HepG2 (cell line): Measurements from ENCODE around the gene SLC25A5. TPM values are rescaled to one million over a fixed set of nuclear protein-coding genes. Genes with fewer than 3 reads are reported as not detected.

Source experiments
- ARNT ChIP-seq: fragments of 450-650 bp; IDR thresholded peaks from 2 replicates; pipeline ENCODE4 v1.6.1; 2017
- BHLHE40 ChIP-seq: IDR thresholded peaks from 2 replicates; pipeline ENCODE4 v1.6.1; 2011; ENCODE audit warnings: low read length, improper control_type of control experiment
- CEBPZ ChIP-seq: IDR thresholded peaks from 2 replicates; pipeline ENCODE4 v1.6.1; 2012; ENCODE audit warnings: low read length, improper control_type of control experiment
- ELF3 ChIP-seq: IDR thresholded peaks from 2 replicates; pipeline ENCODE4 v1.6.1; 2016; ENCODE audit warnings: missing genetic modification reagents, missing compliant biosample characterization
- MIER2 ChIP-seq: IDR thresholded peaks from 2 replicates; pipeline ENCODE4 v1.6.1; 2016; ENCODE audit warnings: missing biosample characterization, missing genetic modification reagents
- NBN ChIP-seq: fragments of 450-650 bp; conservative IDR thresholded peaks from 2 replicates; pipeline ENCODE4 v1.6.1; 2017
- NFIC ChIP-seq: IDR thresholded peaks from 2 replicates; pipeline ENCODE4 v1.6.1; 2012; ENCODE audit warnings: mild to moderate bottlenecking, low read length, inconsistent platforms
- NPAS2 ChIP-seq: sonication (generic); formaldehyde crosslinking; IDR thresholded peaks from 2 replicates; pipeline ENCODE4 v1.8.0; 2022; ENCODE audit warnings: mild to moderate bottlenecking, missing genetic modification reagents, borderline replicate concordance
- NR2F6 ChIP-seq, 2 experiments: IDR thresholded peaks; 2 replicates each; pipeline ENCODE4 v1.6.1; 2016; ENCODE audit warnings: antibody characterized with exemption in 1 of 2, mild to moderate bottlenecking in 1 of 2
- REPIN1 ChIP-seq: sonication (generic); formaldehyde crosslinking; IDR thresholded peaks from 2 replicates; pipeline ENCODE4 v1.8.0; 2022; ENCODE audit warnings: missing genetic modification reagents, low read depth, mild to moderate bottlenecking, borderline replicate concordance
- RORA ChIP-seq: sonication (generic); formaldehyde crosslinking; IDR thresholded peaks from 2 replicates; pipeline ENCODE4 v1.5.0; 2020; ENCODE audit warnings: mild to moderate bottlenecking, missing genetic modification reagents, moderate library complexity
- SMC3 ChIP-seq: IDR thresholded peaks from 2 replicates; pipeline ENCODE4 v1.6.1; 2011; ENCODE audit warnings: low read length, improper control_type of control experiment
- TERF1 ChIP-seq: sonication (generic); formaldehyde crosslinking; IDR thresholded peaks from 2 replicates; pipeline ENCODE4 v1.8.0; 2022; ENCODE audit warnings: mild to moderate bottlenecking, missing genetic modification reagents, moderate library complexity
- ZBTB26 ChIP-seq: IDR thresholded peaks from 2 replicates; pipeline ENCODE4 v1.6.1; 2016; ENCODE audit warnings: missing compliant biosample characterization, missing genetic modification reagents, borderline replicate concordance
- ZFX ChIP-seq: sonication (generic); formaldehyde crosslinking; IDR thresholded peaks from 2 replicates; pipeline ENCODE4 v1.4.0; 2020; ENCODE audit warnings: mild to moderate bottlenecking, low read depth, missing genetic modification reagents, moderate library complexity
- ZHX1 ChIP-seq: sonication (generic); formaldehyde crosslinking; IDR thresholded peaks from 2 replicates; pipeline ENCODE4 v1.8.1; 2022; ENCODE audit warnings: low read depth, mild to moderate bottlenecking, missing genetic modification reagents
- ZIK1 ChIP-seq: sonication (generic); formaldehyde crosslinking; IDR thresholded peaks from 2 replicates; pipeline ENCODE4 v1.5.0; 2020; ENCODE audit warnings: mild to moderate bottlenecking, low read depth, missing genetic modification reagents, borderline replicate concordance
- ZNF3 ChIP-seq: IDR thresholded peaks from 2 replicates; pipeline ENCODE4 v1.7.0; 2017; ENCODE audit warnings: inconsistent platforms
- ZNF496 ChIP-seq: sonication (generic); formaldehyde crosslinking; IDR thresholded peaks from 2 replicates; pipeline ENCODE4 v1.8.1; 2023; ENCODE audit warnings: mild to moderate bottlenecking, moderate library complexity, missing genetic modification reagents; ENCODE audit not compliant: insufficient replicate concordance
- ZNF652 ChIP-seq: IDR thresholded peaks from 2 replicates; pipeline ENCODE4 v1.6.1; 2016; ENCODE audit warnings: low read depth, borderline replicate concordance
- ZNF775 ChIP-seq: sonication (generic); formaldehyde crosslinking; IDR thresholded peaks from 2 replicates; pipeline ENCODE4 v1.4.0; 2020; ENCODE audit warnings: missing genetic modification reagents, mild to moderate bottlenecking, moderate library complexity, borderline replicate concordance
- ZNF792 ChIP-seq: IDR thresholded peaks from 2 replicates; pipeline ENCODE4 v1.6.1; 2016
- polyA plus RNA-seq, 8 experiments: library from polyadenylated mRNA; depleted of rRNA in 3 of 8; stranded (reverse) in 7 of 8; unstranded in 1 of 8; fragments of >200 nt; fragmentation: Illumina TruSeq in 4 of 8; extraction: Trizol in 4 of 8; gene quantifications; 2 replicates each; pipeline versions ENCODE4 v1.2.1 to v1.2.3, GENCODE V29; 2011 to 2016; ENCODE audit warnings: low read depth in 4 of 8, missing spikeins in 1 of 8, mixed read lengths in 1 of 8; ENCODE audit not compliant: insufficient read depth in 1 of 8
- total RNA-seq, 5 experiments: library from RNA; depleted of rRNA; stranded (reverse); fragments of >200 nt; fragmentation: Illumina TruSeq; extraction: Trizol; gene quantifications; 2 replicates each; pipeline ENCODE4 v1.2.3, GENCODE V29; 2016; ENCODE audit warnings: low read depth in 1 of 5

The SLC25A5 gene
- total and polyA plus RNA-seq, 2 of the 13 experiments (the other 11 are each of a cell fraction or from before 2014, with no cell fraction given), result 300 to 402 TPM

- TF ChIP-seq ZHX1 (CRISPR knock-in tag), result no peak
- no peak for TF ChIP-seq NBN
- no peak for TF ChIP-seq ZNF652 (CRISPR knock-in tag)
- TF ChIP-seq ELF3 (CRISPR knock-in tag), result peak; percentile 20; the same call in 1 of the 2 replicates
- no peak for TF ChIP-seq ZNF496 (CRISPR knock-in tag)
- no peak for TF ChIP-seq ZNF3
- TF ChIP-seq ZNF792 (CRISPR knock-in tag), result no peak
- no peak for TF ChIP-seq TERF1 (CRISPR knock-in tag)
- no peak for TF ChIP-seq ZNF775
- TF ChIP-seq CEBPZ, result no peak
- TF ChIP-seq ARNT, result no peak
- no peak for TF ChIP-seq REPIN1 (CRISPR knock-in tag)
- TF ChIP-seq MIER2 (CRISPR knock-in tag), result no peak
- TF ChIP-seq NFIC, result no peak
- no peak; the same call in 1 of the 2 replicates for TF ChIP-seq ZIK1 (CRISPR knock-in tag)
- no peak for TF ChIP-seq SMC3
- TF ChIP-seq NPAS2, result no peak
- TF ChIP-seq BHLHE40, result no peak
- no peak for TF ChIP-seq ZBTB26 (CRISPR knock-in tag)
- no peak for TF ChIP-seq NR2F6 (IDR thresholded peaks at IDR 0.05)
- no peak for TF ChIP-seq NR2F6 (CRISPR knock-in tag; IDR thresholded peaks at IDR 0.05)
- TF ChIP-seq ZFX (CRISPR knock-in tag), result 0 out of 2 replicates have a peak, but pooled peaks have one; percentile 38
- no peak for TF ChIP-seq RORA
These were observed 488 bp downstream of the SLC25A5 start (continued) for GRCh38 chrX:119468551-119469312.
